HG03095 (cell line): ENCODE data around the gene ANKRD12.

Source experiments
- ATAC-seq: cut with Tn5 transposase; IDR thresholded peaks from one replicate; pipeline ENCODE4 v1.9.1; 2021; ENCODE audit warnings: moderate library complexity; ENCODE audit not compliant: unreplicated experiment

The ANKRD12 gene

DNA sequence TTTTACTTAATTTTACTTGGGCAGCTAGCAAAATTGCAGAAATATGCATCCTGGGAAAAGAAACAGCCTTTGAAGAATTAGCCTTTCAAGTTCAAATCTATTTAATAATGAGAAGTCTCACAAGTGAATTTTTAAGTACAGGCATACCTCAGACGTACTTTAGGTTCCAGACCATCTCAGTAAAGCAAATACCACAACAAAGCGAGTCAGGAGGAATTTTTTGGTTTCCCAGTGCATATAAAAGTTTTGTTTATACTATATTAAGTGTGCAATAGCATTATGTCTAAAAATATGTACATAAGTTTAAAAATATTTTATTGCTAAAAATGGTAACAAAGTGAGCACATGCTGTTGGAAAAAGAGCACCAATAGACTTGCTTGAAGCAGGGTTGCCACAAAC lies 147.2 kb downstream of the ANKRD12 start:
- ATAC-seq = no peak

GRCh38 chr18:9285604-9286003 lies 149.0 kb downstream of the ANKRD12 start:
- ATAC-seq = no peak

GRCh38 chr18:9287036-9287435 lies 150.5 kb downstream of the ANKRD12 start:
- no peak for ATAC-seq

DNA sequence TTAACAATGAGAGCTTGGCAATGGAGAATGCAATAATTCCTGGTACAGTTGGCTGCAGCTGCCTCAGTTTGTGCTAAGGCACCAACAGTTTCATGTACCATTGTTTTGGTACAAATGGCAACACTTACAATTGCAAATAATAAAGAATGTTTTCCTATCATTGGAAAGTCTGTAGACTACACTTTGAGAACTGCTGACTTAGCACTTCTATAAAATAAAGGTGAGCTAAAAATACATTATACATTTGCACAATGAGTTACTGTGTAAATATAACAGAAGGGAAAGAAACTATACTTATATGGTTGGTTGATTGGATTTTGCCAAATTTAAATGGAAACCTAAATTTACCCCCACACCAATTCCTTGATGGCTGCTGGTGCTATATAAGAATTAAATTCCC lies 153.1 kb downstream of the ANKRD12 start:
- ATAC-seq = no peak

DNA sequence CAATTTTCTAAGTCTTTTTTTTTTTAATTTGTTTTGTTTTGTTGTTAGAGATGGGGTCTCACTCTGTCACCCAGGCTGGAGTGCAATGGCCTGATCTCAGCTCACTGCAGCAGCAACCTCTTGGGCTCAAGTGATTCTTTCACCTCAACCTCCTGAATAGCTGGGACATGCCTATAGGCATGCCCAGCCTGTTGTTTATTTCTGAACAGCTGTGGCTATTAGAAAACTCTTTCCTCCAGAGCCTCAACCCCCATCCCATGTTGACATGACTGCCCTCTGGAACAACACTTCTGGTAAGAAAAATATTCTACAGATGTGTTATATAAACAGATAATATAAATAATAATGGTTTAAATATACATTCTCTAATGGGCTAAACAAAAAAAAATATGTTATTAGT lies 153.6 kb downstream of the ANKRD12 start:
- no peak for ATAC-seq

GRCh38 chr18:9292047-9292446 lies 155.5 kb downstream of the ANKRD12 start:
- no peak for ATAC-seq

- ATAC-seq = no peak
These were observed 157.4 kb downstream of the ANKRD12 start for GRCh38 chr18:9293948-9294347.

DNA sequence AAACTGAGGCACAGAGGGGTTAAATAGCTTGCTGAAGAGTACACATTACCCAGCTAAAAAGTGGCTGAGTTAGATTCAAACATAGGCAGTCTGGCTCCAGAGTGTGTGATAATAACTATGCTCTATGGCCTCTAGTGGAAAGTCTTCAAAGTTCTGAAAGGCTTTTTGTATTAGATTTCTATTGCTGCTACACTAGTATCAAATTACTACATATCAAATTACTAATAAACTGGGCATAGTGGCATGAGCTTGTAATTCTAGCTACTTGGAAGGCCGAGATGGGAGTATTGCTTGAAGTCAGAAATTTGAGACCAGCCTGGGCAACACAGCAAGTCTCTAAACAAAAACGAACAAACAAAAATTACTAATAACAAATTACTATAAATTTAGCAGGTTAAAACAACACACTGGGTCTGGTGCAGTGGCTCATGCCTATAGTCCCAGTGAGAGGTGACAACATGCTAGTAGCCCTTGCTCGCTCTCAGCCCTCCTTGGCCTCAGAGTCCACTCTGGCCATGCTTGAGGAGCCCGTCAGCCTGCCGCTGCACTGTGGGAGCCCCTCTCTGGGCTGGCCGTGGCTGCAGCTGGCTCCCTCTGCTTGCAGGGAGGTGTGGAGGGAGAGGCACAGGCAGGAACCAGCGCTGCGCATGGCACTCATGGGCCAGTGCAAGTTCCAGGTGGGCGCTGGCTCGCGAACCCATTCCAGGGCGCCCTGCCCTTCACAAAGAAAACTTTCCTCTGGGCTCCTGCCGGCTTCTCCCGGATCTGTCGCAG lies 159.8 kb downstream of the ANKRD12 start:
- ATAC-seq = no peak

GRCh38 chr18:9297007-9297393 lies 160.4 kb downstream of the ANKRD12 start:
- ATAC-seq = no peak

DNA sequence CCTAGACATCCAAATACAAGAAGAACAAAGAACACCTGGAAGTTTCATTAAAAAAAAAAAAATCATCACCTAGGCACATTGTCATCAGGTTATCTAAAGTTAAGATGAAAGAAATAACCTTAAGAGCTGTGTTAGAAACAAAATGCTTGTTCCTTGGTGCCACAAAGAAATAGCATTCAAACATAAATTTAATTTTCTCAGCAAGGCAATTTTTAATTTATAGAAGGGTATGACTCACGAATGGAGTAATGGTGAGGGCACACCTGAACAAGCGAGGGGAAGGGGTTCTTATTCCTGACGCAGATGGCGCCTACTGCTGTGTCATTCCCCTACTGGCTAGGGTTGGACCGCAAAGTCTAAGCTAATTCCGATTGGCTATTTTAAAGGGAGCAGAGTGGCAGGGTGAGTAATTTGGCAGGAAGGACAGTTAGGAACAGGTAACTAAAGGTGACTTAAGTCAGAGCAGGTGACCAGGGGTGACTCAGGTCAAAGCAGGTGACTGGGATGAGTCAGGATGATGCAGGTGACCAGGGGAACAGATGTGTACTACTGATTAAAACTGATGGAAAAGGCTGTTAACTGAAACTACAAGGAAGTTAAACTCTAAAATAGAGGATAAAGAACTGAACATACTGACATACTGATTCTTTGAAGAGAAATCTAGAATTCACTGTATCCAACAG lies 167.9 kb downstream of the ANKRD12 start:
- no peak for ATAC-seq

DNA sequence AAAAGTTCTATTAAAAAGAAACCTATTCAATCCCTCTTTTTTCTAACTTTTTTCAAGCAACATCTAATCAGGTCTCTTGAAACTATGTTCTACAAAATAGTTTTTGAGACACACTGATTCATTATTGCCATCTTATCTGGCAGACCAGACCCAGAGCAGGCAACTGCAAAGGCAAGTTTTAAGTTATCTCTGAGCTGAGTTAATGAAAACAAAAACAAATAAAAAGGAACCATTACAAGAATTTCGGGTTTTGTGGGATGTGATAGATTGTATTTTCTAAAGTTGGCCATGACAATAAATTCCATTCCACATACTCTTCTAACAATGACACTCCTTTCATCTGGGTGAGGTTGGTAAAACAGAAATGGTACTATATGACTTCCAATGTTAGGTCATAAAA lies 182.8 kb downstream of the ANKRD12 start:
- no peak for ATAC-seq

DNA sequence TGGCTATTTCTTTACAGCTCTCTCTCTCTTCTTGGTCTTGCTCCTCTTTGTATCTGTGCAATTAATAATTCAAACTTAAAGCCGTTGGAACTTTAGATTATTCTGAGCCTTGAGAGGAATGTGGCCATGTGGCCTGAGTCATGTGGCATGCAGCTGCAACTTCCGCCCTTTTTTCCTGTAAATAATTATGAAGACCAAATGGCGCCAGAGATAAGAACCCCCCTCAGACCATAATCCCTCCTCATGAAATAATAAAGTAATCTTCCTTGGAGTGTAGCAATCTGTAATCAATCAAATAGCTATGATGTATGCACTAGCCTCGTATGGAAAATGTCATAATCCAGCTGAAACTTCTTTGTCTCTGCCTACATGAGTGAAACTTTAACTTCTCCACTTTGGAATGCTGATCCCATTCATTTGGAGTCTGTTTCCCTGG lies 184.5 kb downstream of the ANKRD12 start:
- ATAC-seq = no peak

- ATAC-seq = no peak
These were observed 185.2 kb downstream of the ANKRD12 start for GRCh38 chr18:9321736-9322135.

DNA sequence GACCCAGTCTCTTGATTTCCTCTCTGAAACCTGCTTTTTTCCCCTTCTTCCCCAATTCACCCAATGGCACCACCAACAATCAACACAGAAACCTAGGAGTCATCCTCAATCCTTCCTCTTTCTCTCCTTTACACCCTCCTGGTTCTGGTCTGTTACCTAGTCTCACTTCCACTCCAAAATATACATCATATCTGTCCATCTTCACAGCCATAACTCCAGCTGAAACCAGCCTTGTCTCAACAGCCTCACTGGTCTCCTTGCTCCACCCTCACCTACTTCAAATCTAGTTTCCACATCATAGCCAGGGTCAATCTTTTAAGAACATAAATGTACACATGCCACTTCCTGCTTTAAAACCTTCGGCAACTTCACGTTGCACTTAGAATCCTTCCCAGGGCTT lies 186.2 kb downstream of the ANKRD12 start:
- ATAC-seq = no peak

- no peak for ATAC-seq
These were observed 187.3 kb downstream of the ANKRD12 start for GRCh38 chr18:9323750-9324445.

DNA sequence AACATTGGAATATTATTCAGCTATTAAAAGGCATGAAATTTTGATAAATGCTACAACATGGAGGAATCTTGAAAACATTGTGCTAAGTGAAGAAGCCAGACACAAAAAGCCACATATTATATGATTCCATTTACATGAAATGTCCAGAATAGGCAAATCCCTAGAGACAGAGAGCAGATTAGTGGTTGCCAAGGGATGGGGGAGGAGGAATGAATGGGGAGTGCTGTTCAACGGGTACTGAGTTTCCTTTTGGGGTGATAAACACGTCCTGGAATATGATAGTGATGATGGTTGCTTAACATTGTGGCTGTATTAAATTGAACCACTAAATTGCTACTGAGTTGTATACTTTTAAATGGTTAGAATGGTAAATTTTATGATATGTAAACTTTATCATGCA lies 189.1 kb downstream of the ANKRD12 start:
- no peak for ATAC-seq

GRCh38 chr18:9328776-9329175 lies 192.2 kb downstream of the ANKRD12 start:
- ATAC-seq = no peak

- no peak for ATAC-seq
These were observed 192.9 kb downstream of the ANKRD12 start for GRCh38 chr18:9329471-9329870.

DNA sequence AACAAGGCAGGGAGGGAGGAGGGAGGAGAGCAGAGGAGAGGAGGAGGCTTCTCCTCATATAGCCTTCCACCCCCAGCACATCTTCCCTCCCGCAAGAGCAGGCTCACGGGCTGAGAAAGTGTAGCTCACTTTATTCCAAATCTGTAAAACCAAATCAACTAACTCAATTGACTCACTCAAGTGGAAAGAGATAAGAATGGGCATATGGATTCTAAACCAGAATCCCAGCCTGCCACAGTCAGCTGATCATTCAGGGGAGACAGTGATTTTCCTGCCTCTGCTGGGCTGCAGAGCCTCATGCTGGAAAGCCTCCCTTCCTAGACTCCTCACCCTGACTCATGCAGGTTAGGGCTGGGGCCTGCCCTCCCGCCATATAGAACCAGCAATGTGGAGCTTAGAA lies 193.8 kb downstream of the ANKRD12 start:
- ATAC-seq = no peak

GRCh38 chr18:9333441-9334328 lies 197.1 kb downstream of the ANKRD12 start:
- ATAC-seq = peak; percentile 40
